SJSA1 (cell line): ENCODE data around the gene LYZL1. TPM values are rescaled to one million over a fixed set of nuclear protein-coding genes. Genes with fewer than 3 reads are reported as not detected.
"Not testable (repeated sequence)": the region's sequence is repeated elsewhere in the genome, so short reads cannot be mapped to it uniquely, and the experiment has no call there.

Experiments
- DNase-seq, 2 experiments: peaks; one replicate each; pipeline ENCODE4 v3.0.0-alpha.2; 2015 to 2020; ENCODE audit warnings: low spot score in 2 of 2, low read depth in 1 of 2
- H3K27ac ChIP-seq: fragments of 250-450 bp; sonication (Bioruptor Pico); 2 replicates; pipeline ENCODE4 v1.5.1; 2020; ENCODE audit warnings: mild to moderate bottlenecking, moderate library complexity
- H3K27me3 ChIP-seq: fragments of 250-450 bp; sonication (Bioruptor Pico); replicated peaks from 2 replicates; pipeline ENCODE4 v1.5.1; 2020; ENCODE audit warnings: mild to moderate bottlenecking, moderate library complexity
- H3K36me3 ChIP-seq: fragments of 250-450 bp; sonication (Bioruptor Pico); 2 replicates; pipeline ENCODE4 v1.5.1; 2020; ENCODE audit warnings: mild to moderate bottlenecking
- H3K4me1 ChIP-seq: fragments of 250-450 bp; sonication (Bioruptor Pico); replicated peaks from 2 replicates; pipeline ENCODE4 v1.6.1; 2021; ENCODE audit warnings: mild to moderate bottlenecking
- H3K4me3 ChIP-seq: fragments of 250-450 bp; sonication (Bioruptor Pico); 2 replicates; pipeline ENCODE4 v1.5.1; 2020; ENCODE audit warnings: mild to moderate bottlenecking
- H3K9me3 ChIP-seq: fragments of 250-450 bp; sonication (Bioruptor Pico); replicated peaks from 2 replicates; pipeline ENCODE4 v1.5.1; 2020; ENCODE audit warnings: mild to moderate bottlenecking
- total RNA-seq: library from RNA; depleted of rRNA; stranded (reverse); fragments of >200 nt; shearing (Covaris generic); gene quantifications from 2 replicates; pipeline ENCODE4 v1.2.3, GENCODE V29; 2014

The LYZL1 gene
- total RNA-seq, 1 experiment from 2014 or later, result not detected

DNA sequence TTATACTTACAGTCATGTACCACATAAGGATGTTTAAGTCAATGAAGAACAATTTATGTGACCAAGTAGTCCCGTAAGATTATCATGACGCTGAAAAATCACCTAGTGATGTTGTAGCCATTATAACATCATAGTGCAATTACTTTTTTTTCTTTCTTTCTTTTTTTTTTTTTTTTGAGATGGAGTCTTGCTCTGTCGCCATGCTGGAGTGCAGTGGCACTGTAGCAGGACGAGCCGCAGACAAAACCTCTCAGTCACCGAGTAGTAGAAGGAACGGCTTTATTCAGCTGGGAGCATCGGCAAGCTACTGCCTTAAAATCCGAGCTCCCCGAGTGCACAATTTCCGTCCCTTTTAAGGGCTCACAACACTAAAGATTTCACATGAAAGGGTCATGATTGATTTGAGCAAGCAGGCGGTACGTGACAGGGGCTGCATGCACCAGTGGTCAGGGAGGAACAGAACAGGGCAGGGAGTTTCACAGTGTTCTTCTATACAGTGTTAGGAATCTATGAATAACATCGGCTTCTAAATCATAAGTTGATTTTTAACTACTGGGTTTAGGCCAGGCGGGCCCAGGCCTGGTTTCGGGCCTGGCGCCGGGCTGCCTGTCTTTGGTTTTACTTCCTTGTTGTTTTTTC, 71.5 kb downstream of the LYZL1 start:
- not testable (repeated sequence) for H3K9me3 ChIP-seq, DNase-seq, H3K4me3 ChIP-seq, H3K36me3 ChIP-seq, H3K27me3 ChIP-seq, H3K27ac ChIP-seq
- peaks cover 21% of the 10 kb centered on the region for H3K4me1 ChIP-seq
